Measurements from ENCODE around the gene TSPOAP1. TPM values are rescaled to one million over a fixed set of nuclear protein-coding genes. Genes with fewer than 3 reads are reported as not detected.

The TSPOAP1 gene
- total RNA-seq, 1 donor from 2014 or later, result 7.1 TPM

- TF ChIP-seq CTCF (IDR thresholded peaks at IDR 0.05) (no peak), POLR2A (IDR thresholded peaks at IDR 0.05) (no peak), POLR2AphosphoS5 (IDR thresholded peaks at IDR 0.05; ENCODE audit: insufficient read depth in 1 of 2, low read depth in 1 of 2) (no peak)
- intact Hi-C loops (cut with DNase I), result no loop called here
- Histone ChIP-seq H3K36me3 (no peaks in the 10 kb centered on the region), H3K27me3 (no peaks in the 10 kb centered on the region), H3K4me1 (no peaks in the 10 kb centered on the region), H3K9me3 (no peaks in the 10 kb centered on the region), H3K4me3 (no peak overlapping the region), H3K27ac (no peak overlapping the region)
- no peak for DNase-seq (ENCODE audit: extremely low spot score in 2 of 2)
These were observed 46.7 kb upstream of the TSPOAP1 start for GRCh38 chr17:58375256-58375655.

GRCh38 chr17:58373923-58374322, 45.3 kb upstream of the TSPOAP1 start:
- no peak for DNase-seq (ENCODE audit: extremely low spot score in 2 of 2)
- Histone ChIP-seq H3K27me3 (no peaks in the 10 kb centered on the region), H3K9me3 (no peaks in the 10 kb centered on the region), H3K36me3 (no peaks in the 10 kb centered on the region), H3K4me1 (no peaks in the 10 kb centered on the region), H3K4me3 (no peak overlapping the region), H3K27ac (no peak overlapping the region)
- intact Hi-C loops (cut with DNase I), result no loop called here
- no peak for TF ChIP-seq CTCF (IDR thresholded peaks at IDR 0.05)
- no peak for TF ChIP-seq POLR2A (IDR thresholded peaks at IDR 0.05)
- TF ChIP-seq POLR2AphosphoS5 (IDR thresholded peaks at IDR 0.05; ENCODE audit: insufficient read depth in 1 of 2, low read depth in 1 of 2), result no peak

GRCh38 chr17:58373003-58373402, 44.4 kb upstream of the TSPOAP1 start:
- intact Hi-C loops (cut with DNase I), result no loop called here
- DNase-seq (ENCODE audit: extremely low spot score in 2 of 2), result no peak
- Histone ChIP-seq H3K27me3 (no peaks in the 10 kb centered on the region), H3K4me3 (no peak overlapping the region), H3K36me3 (no peaks in the 10 kb centered on the region), H3K27ac (no peak overlapping the region), H3K9me3 (no peaks in the 10 kb centered on the region), H3K4me1 (no peaks in the 10 kb centered on the region)
- no peak for TF ChIP-seq POLR2A (IDR thresholded peaks at IDR 0.05)
- no peak for TF ChIP-seq CTCF (IDR thresholded peaks at IDR 0.05)
- no peak for TF ChIP-seq POLR2AphosphoS5 (IDR thresholded peaks at IDR 0.05; ENCODE audit: insufficient read depth in 1 of 2, low read depth in 1 of 2)

- TF ChIP-seq CTCF (IDR thresholded peaks at IDR 0.05), result no peak
- no peak for TF ChIP-seq POLR2AphosphoS5 (IDR thresholded peaks at IDR 0.05; ENCODE audit: insufficient read depth in 1 of 2, low read depth in 1 of 2)
- no peak for DNase-seq (ENCODE audit: extremely low spot score in 2 of 2)
- Histone ChIP-seq H3K27me3 (no peaks in the 10 kb centered on the region), H3K36me3 (no peaks in the 10 kb centered on the region), H3K4me3 (no peak overlapping the region), H3K4me1 (no peaks in the 10 kb centered on the region), H3K9me3 (no peaks in the 10 kb centered on the region), H3K27ac (no peak overlapping the region)
- intact Hi-C loops (cut with DNase I), result no loop called here
These were observed 42.8 kb upstream of the TSPOAP1 start for GRCh38 chr17:58371300-58371950.

GRCh38 chr17:58370716-58371115, 42.1 kb upstream of the TSPOAP1 start:
- intact Hi-C loops (cut with DNase I), result no loop called here
- no peaks in the 10 kb centered on the region for H3K36me3 ChIP-seq
- no peaks in the 10 kb centered on the region for H3K4me1 ChIP-seq
- DNase-seq (ENCODE audit: extremely low spot score in 2 of 2), result peak in 1 of 2 donors; percentile 77
- H3K27ac ChIP-seq, result no peak overlapping the region
- no peaks in the 10 kb centered on the region for H3K27me3 ChIP-seq
- TF ChIP-seq POLR2AphosphoS5 (IDR thresholded peaks at IDR 0.05; ENCODE audit: insufficient read depth in 1 of 2, low read depth in 1 of 2), result no peak
- no peak for TF ChIP-seq CTCF (IDR thresholded peaks at IDR 0.05)
- no peak for TF ChIP-seq POLR2A (IDR thresholded peaks at IDR 0.05)
- no peak overlapping the region for H3K4me3 ChIP-seq
- H3K9me3 ChIP-seq, result no peaks in the 10 kb centered on the region
